ENCODE results near the gene GABPA. TPM values are rescaled to one million over a fixed set of nuclear protein-coding genes. Genes with fewer than 3 reads are reported as not detected.
A peak's percentile ranks its signal among the peaks of the same experiment; 100 is the strongest.
"Not testable (repeated sequence)": the region's sequence is repeated elsewhere in the genome, so short reads cannot be mapped to it uniquely, and the experiment has no call there.

The GABPA gene
- total RNA-seq, 4 donors from 2014 or later = 17.0 to 30.0 (median 24.2) TPM

DNA sequence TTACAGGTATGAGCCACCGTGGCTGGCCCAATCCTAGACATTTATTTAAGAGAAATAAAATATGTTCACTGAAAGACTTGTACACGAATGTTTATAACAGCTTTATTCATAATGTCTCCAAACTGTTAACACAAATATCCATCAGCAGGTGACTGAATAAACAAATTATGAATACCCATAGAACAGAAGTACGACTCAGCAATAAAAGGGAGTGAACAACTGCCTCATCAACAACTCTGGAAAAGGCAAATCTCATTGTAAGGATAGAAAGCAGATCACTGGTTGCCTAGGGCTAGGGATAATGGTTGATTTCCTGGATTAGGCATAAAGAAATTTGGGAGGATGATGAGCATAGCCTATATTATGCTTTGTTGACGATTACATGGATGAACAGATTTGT, 41.7 kb downstream of the GABPA start:
- Histone ChIP-seq H3K36me3 (no peaks in the 10 kb centered on the region), H3K9me3 (no peaks in the 10 kb centered on the region), H3K27ac (no peak overlapping the region), H3K4me1 (no peaks in the 10 kb centered on the region), H3K4me3 (no peak overlapping the region), H3K27me3 (peaks cover 3% of the 10 kb centered on the region)
- ATAC-seq = no peak
- TF ChIP-seq POLR2AphosphoS5 (IDR thresholded peaks at IDR 0.05) (no peak), POLR2A (IDR thresholded peaks at IDR 0.05) (no peak), EP300 (IDR thresholded peaks at IDR 0.05) (no peak)
- TF ChIP-seq, protein P1, sequence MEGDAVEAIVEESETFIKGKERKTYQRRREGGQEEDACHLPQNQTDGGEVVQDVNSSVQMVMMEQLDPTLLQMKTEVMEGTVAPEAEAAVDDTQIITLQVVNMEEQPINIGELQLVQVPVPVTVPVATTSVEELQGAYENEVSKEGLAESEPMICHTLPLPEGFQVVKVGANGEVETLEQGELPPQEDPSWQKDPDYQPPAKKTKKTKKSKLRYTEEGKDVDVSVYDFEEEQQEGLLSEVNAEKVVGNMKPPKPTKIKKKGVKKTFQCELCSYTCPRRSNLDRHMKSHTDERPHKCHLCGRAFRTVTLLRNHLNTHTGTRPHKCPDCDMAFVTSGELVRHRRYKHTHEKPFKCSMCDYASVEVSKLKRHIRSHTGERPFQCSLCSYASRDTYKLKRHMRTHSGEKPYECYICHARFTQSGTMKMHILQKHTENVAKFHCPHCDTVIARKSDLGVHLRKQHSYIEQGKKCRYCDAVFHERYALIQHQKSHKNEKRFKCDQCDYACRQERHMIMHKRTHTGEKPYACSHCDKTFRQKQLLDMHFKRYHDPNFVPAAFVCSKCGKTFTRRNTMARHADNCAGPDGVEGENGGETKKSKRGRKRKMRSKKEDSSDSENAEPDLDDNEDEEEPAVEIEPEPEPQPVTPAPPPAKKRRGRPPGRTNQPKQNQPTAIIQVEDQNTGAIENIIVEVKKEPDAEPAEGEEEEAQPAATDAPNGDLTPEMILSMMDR (IDR thresholded peaks at IDR 0.05) = no peak
- 58 to 71% methylated on average over 2 to 3 of the region's 4 CpGs for WGBS, 2 donors (ENCODE audit: low coverage in 1 of 2)

DNA sequence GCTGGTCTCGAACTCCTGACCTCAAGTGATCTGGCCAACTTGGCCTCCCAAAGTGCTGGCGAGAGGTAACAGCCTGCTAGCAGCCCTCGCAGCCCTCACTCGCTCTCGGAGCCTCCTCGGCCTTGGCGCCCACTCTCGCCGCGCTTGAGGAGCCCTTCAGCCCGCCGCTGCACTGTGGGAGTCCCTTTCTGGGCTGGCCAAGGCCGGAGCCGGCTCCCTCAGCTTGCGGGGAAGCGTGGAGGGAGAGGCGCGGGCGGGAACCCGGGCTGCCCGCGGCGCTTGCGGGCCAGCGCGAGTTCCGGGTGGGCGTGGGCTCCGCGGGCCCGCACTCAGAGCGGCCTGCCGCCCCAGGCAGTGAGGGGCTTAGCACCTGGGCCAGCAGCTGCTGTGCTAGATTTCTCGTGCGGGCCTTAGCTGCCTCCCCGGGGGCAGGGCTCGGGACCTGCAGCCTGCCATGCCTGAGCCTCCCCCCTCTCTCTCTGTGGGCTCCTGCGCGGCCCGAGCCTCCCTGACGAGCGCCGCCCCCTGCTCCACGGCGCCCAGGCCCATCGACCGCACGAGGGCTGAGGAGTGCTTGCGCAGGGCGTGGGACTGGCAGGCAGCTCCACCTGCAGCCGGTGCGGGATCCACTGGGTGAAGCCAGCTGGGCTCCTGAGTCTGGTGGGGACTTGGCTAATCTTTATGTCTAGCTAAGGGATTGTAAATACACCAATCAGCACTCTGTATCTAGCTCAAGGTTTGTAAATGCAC, 43.5 kb downstream of the GABPA start:
- not testable (repeated sequence) for H3K36me3 ChIP-seq, H3K4me1 ChIP-seq, H3K27me3 ChIP-seq, H3K9me3 ChIP-seq, H3K27ac ChIP-seq, H3K4me3 ChIP-seq, ATAC-seq
- 100% methylated on average over 1 of the region's 52 CpGs; no CpG with 5 or more reads in 1 of the 2 donors for WGBS, 2 donors (ENCODE audit: low coverage in 1 of 2)

DNA sequence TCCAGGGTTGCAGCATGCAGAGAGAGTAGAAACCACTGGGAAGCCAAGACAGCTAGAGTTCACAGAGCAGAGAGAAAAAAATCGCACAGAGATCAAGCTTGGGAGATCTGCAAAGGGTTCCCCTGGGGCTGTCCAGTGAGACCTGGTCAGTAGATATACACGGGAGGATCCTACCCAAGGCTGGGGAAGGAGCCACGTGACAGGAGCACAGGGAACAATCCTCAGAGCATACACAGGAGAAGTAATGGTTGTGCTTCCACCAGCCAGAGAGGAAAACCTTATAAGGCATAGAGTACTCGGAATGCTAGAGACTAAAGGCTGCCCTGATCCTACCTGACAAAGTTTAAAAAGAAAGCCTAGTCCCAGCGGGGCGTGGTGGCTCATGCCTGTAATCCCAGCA, 53.9 kb downstream of the GABPA start:
- Histone ChIP-seq H3K36me3 (no peaks in the 10 kb centered on the region), H3K27ac (no peak overlapping the region), H3K4me1 (peaks cover 0 to 10% (median 0%) of the 10 kb centered on the region in 3 donors), H3K27me3 (peaks cover 11% of the 10 kb centered on the region), H3K9me3 (no peaks in the 10 kb centered on the region), H3K4me3 (no peak overlapping the region)
- TF ChIP-seq, protein P1 (IDR thresholded peaks at IDR 0.05) = no peak
- TF ChIP-seq POLR2A (IDR thresholded peaks at IDR 0.05) (no peak), POLR2AphosphoS5 (IDR thresholded peaks at IDR 0.05) (no peak), EP300 (IDR thresholded peaks at IDR 0.05) (no peak)
- WGBS, 2 donors (ENCODE audit: low coverage in 1 of 2) = 54 to 65% methylated on average over 4 to 5 of the region's 6 CpGs
- ATAC-seq = no peak

DNA sequence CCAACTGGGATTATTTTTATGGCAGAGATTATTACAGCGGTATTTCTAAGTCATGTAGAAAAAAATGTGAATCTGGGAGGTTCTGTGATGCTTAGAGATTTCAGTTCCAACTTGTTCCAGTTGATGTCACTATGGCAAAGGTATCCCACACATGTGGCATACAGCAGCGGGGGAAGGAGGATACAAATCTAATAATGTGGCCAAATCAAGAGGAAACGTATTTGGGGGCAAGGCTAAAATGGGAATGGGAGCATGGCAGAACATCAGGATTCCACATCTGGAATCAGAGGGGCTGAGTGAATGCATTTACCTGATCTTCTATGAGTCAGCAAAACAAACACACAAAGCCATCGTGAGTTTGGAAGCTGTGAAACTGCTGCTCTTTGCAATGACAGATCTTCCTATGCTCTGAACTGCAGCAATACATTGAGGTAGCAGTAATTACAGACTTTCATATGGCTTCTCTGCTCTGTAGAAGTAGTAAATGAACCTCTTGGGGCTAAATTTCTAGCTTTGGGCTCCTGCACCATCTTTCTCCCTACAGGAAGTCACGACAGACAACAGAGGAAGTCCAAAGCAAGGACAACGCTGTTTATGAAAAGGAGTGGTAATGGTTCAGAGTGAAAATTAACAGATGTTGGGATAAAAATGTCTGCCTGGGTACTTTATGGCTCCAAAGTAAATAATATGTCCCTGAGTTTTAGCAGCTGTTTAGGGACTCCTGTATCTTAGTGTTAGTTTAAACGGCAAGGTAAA, 55.5 kb downstream of the GABPA start:
- peaks cover 16% of the 10 kb centered on the region for H3K27me3 ChIP-seq
- TF ChIP-seq, protein P1 (IDR thresholded peaks at IDR 0.05) = peak in 3 of 4 experiments; percentile 15 to 53 (median 26)
- TF ChIP-seq EP300 (IDR thresholded peaks at IDR 0.05) = no peak
- H3K4me3 ChIP-seq = peak overlapping the region; percentile 38 to 41
- peaks cover 0 to 10% (median 0%) of the 10 kb centered on the region in 3 donors for H3K4me1 ChIP-seq
- ATAC-seq = no peak
- peak overlapping the region in 2 of 4 donors; percentile 21 to 41 for H3K27ac ChIP-seq
- WGBS, 2 donors (ENCODE audit: low coverage in 1 of 2) = 8 to 10% methylated on average over 6 to 7 of the region's 7 CpGs
- no peaks in the 10 kb centered on the region for H3K36me3 ChIP-seq
- no peaks in the 10 kb centered on the region for H3K9me3 ChIP-seq

DNA sequence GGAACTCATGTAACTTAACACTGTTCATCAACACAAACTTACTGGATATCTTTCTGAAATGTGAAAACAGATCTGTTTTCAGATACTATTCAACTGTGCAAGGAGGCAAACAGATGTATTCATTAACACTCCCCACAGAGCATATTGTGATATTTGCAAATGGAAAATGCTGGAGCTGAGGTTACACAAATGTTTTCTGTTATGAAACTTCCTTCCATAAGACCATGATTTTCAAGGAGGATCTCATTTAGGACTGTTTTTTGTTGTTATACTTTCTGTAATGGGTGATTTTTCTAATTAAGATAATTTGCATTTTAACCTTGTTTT, 56.1 kb downstream of the GABPA start:
- peaks cover 0 to 10% (median 0%) of the 10 kb centered on the region in 3 donors for H3K4me1 ChIP-seq
- no peak for TF ChIP-seq EP300 (IDR thresholded peaks at IDR 0.05)
- TF ChIP-seq POLR2A (IDR thresholded peaks at IDR 0.05) = no peak
- no peak for TF ChIP-seq POLR2AphosphoS5 (IDR thresholded peaks at IDR 0.05)
- TF ChIP-seq, protein P1 (IDR thresholded peaks at IDR 0.05) = no peak
- H3K9me3 ChIP-seq = no peaks in the 10 kb centered on the region
- H3K27me3 ChIP-seq = peaks cover 16% of the 10 kb centered on the region
- no peak for ATAC-seq
- peak overlapping the region in 1 of 4 donors; percentile 41 for H3K27ac ChIP-seq
- no peaks in the 10 kb centered on the region for H3K36me3 ChIP-seq
- H3K4me3 ChIP-seq = no peak overlapping the region
